Esophagus squamous epithelium (tissue), 5 donors: ENCODE data around the gene RCAN2. TPM values are rescaled to one million over a fixed set of nuclear protein-coding genes. Genes with fewer than 3 reads are reported as not detected.

ENCODE experiments used
- DNase-seq: peaks from one replicate; lab custom pipeline; 2025; lab: John Stamatoyannopoulos, UW
- H3K27ac ChIP-seq, 4 donors: fragments of 200-600 bp; sonication (generic); one replicate each; pipeline ENCODE4 v1.5.1; 2016 to 2019; ENCODE audit warnings: mild to moderate bottlenecking in 1 of 4
- H3K27me3 ChIP-seq, 4 donors: fragments of 200-600 bp; sonication (generic); 1 replicate in 3 of 4; 2 replicates in 1 of 4; pipeline versions ENCODE4 v1.5.1 to v1.6.0; 2017 to 2021; ENCODE audit warnings: antibody characterized with exemption in 1 of 4
- H3K36me3 ChIP-seq, 3 donors: fragments of 200-600 bp; sonication (generic); one replicate each; pipeline ENCODE4 v1.5.1; 2016 to 2019
- H3K4me1 ChIP-seq, 3 donors: fragments of 200-600 bp; sonication (generic); one replicate each; pipeline ENCODE4 v1.5.1; 2017 to 2019
- H3K4me3 ChIP-seq, 4 donors: fragments of 200-600 bp; sonication (generic); 1 replicate in 3 of 4; 2 replicates in 1 of 4; pipeline ENCODE4 v1.5.1; 2016 to 2019; ENCODE audit warnings: mild to moderate bottlenecking in 2 of 4, moderate library complexity in 1 of 4
- H3K9me3 ChIP-seq, 3 donors: fragments of 200-600 bp; sonication (generic); one replicate each; pipeline ENCODE4 v1.5.1; 2016 to 2019
- POLR2A ChIP-seq, 4 donors: fragments of 450-650 bp; IDR thresholded peaks; one replicate each; pipeline ENCODE4 v1.6.1; 2017; ENCODE audit warnings: antibody characterized with exemption in 4 of 4, mild to moderate bottlenecking in 4 of 4, moderate library complexity in 3 of 4
- WGBS, 2 donors: methylation state at CpG; one replicate each; pipeline ENCODE4 v1.1.5; 2018; 5-methylcytosine and 5-hydroxymethylcytosine counted together
- intact Hi-C: fragments of 100-400 bp; cut with DNase I; formaldehyde crosslinking; loops from one replicate; pipeline ENCODE4 v1.15.0; 2022
- total RNA-seq, 4 donors: library from RNA; depleted of rRNA; stranded (reverse); fragments of >200 nt; gene quantifications; one replicate each; pipeline ENCODE4 v1.1.0, GENCODE V29; 2016
- TF ChIP-seq, protein P1 (sequence below), 6 experiments: fragments of 450-650 bp in 4 of 6; fragments of 200-600 bp in 2 of 6; sonication (generic) in 2 of 6; IDR thresholded peaks; one replicate each; pipeline ENCODE4 v1.5.1; 2016 to 2019; ENCODE audit warnings: antibody characterized with exemption in 6 of 6, mild to moderate bottlenecking in 4 of 6, moderate library complexity in 4 of 6
- donor health status: DM: yes; HTN: yes; CAD: no.

RCAN2 gene
- total RNA-seq, 4 donors from 2014 or later, result 1.4 to 12.4 (median 4.0) TPM

- Histone ChIP-seq H3K4me1 (peaks cover 0 to 8% (median 0%) of the 10 kb centered on the region in 3 donors), H3K27ac (no peak overlapping the region), H3K27me3 (no peaks in the 10 kb centered on the region), H3K9me3 (no peaks in the 10 kb centered on the region), H3K36me3 (no peaks in the 10 kb centered on the region), H3K4me3 (no peak overlapping the region)
- 75 to 78% methylated on average over 3 of the region's 3 CpGs for WGBS, 2 donors
- no peak for DNase-seq
- TF ChIP-seq POLR2A (IDR thresholded peaks at IDR 0.05), result no peak
- TF ChIP-seq, protein P1, sequence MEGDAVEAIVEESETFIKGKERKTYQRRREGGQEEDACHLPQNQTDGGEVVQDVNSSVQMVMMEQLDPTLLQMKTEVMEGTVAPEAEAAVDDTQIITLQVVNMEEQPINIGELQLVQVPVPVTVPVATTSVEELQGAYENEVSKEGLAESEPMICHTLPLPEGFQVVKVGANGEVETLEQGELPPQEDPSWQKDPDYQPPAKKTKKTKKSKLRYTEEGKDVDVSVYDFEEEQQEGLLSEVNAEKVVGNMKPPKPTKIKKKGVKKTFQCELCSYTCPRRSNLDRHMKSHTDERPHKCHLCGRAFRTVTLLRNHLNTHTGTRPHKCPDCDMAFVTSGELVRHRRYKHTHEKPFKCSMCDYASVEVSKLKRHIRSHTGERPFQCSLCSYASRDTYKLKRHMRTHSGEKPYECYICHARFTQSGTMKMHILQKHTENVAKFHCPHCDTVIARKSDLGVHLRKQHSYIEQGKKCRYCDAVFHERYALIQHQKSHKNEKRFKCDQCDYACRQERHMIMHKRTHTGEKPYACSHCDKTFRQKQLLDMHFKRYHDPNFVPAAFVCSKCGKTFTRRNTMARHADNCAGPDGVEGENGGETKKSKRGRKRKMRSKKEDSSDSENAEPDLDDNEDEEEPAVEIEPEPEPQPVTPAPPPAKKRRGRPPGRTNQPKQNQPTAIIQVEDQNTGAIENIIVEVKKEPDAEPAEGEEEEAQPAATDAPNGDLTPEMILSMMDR (IDR thresholded peaks at IDR 0.05), result no peak
- intact Hi-C loops, result no loop called here
Measured at GRCh38 chr6:46267515-46267914, 223.7 kb downstream of the RCAN2 start.

DNA sequence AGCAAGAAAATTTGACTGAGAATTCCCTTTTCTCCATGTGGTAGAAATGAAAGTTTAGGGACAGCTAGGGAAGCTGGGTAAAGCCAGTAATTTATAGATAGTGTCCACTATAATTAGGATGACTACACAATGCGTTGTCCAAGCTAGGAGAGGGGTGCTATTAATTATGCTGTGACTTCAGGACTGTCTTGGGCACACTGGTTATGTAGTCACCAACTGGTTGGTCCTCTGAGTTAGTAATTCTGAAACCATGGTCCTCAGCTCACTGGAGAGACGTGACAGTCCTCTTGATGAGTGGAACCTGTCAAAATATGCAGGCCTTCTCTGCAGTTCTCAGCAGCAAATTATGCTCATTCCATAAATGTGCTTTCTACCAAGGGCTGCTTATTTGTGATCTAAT lies 225.9 kb downstream of the RCAN2 start:
- DNase-seq, result no peak
- intact Hi-C loops, result no loop called here
- Histone ChIP-seq H3K27me3 (no peaks in the 10 kb centered on the region), H3K9me3 (no peaks in the 10 kb centered on the region), H3K4me3 (no peak overlapping the region), H3K4me1 (peaks cover 0 to 8% (median 0%) of the 10 kb centered on the region in 3 donors), H3K27ac (no peak overlapping the region), H3K36me3 (no peaks in the 10 kb centered on the region)
- WGBS, 2 donors, result 69 to 73% methylated on average over 2 of the region's 2 CpGs
- TF ChIP-seq, protein P1 (IDR thresholded peaks at IDR 0.05), result no peak
- no peak for TF ChIP-seq POLR2A (IDR thresholded peaks at IDR 0.05)

- Histone ChIP-seq H3K27ac (no peak overlapping the region), H3K27me3 (no peaks in the 10 kb centered on the region), H3K9me3 (no peaks in the 10 kb centered on the region), H3K4me3 (no peak overlapping the region), H3K36me3 (no peaks in the 10 kb centered on the region), H3K4me1 (peaks cover 0 to 8% (median 0%) of the 10 kb centered on the region in 3 donors)
- DNase-seq, result no peak
- TF ChIP-seq, protein P1 (IDR thresholded peaks at IDR 0.05), result no peak
- no peak for TF ChIP-seq POLR2A (IDR thresholded peaks at IDR 0.05)
- intact Hi-C loops, result no loop called here
- 36 to 54% methylated on average over 1 of the region's 1 CpG for WGBS, 2 donors
Measured at GRCh38 chr6:46263707-46264086, 227.6 kb downstream of the RCAN2 start.

DNA sequence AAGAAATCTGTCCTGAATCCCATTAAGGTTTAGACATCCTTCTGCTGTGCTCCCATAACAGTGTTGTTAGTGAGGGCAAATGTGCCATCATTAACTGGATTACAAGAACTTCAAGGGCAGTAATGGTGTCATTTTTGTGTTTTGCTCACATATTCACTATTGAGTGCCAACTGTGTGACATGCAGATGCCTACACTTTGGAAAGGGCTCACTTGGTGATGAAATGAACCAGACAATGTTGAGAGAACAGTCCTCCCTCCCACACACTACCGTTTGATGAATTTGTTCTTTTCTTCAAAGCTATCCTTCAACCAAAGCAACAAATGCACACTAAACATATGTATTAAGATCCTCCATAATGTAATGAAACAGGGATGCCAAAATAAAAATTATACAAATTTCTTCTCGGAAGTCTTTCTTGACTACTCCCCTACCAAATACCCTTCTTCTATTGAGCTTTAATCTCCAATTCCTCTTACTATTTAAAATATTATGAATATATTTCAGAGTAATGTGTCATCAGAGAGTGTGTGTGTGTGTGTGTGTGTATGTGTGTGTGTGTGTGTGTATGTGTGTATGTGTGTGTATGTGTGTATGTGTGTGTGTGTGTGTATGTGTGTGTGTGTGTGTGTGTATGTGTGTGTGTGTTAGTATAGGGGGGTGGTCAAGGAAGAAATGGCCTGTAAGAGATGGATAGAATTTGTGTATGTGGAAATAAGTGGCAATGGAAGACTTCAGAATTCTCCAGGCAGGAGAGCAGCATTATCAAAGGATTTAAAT lies 228.1 kb downstream of the RCAN2 start:
- DNase-seq, result no peak
- Histone ChIP-seq H3K4me3 (no peak overlapping the region), H3K27ac (no peak overlapping the region), H3K4me1 (peaks cover 0 to 8% (median 0%) of the 10 kb centered on the region in 3 donors), H3K9me3 (no peaks in the 10 kb centered on the region), H3K36me3 (no peaks in the 10 kb centered on the region), H3K27me3 (no peaks in the 10 kb centered on the region)
- no peak for TF ChIP-seq POLR2A (IDR thresholded peaks at IDR 0.05)
- TF ChIP-seq, protein P1 (IDR thresholded peaks at IDR 0.05), result no peak
- intact Hi-C loops, result no loop called here
- WGBS, 2 donors, result 58 to 82% methylated on average over 2 of the region's 2 CpGs

DNA sequence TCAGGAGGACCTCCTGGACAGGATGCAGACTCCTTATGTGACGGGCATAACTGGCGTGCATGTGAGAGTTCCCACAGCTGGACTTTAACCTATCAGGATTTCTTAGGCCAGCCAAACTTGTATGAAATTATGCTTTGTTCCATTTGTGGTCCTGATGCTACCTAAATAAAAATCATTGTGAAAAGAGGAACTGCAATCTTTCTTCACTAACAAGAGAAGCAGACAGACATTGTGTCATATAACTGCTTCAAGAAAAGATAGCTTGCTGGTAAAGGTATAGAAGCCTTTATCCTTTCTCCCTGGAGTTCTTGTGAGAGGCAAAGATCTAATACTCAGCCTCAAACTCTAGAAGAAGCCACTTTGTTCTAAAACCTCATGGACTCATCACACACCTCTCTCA lies 233.0 kb downstream of the RCAN2 start:
- H3K27me3 ChIP-seq, result no peaks in the 10 kb centered on the region
- H3K36me3 ChIP-seq, result no peaks in the 10 kb centered on the region
- DNase-seq, result no peak
- H3K4me1 ChIP-seq, result no peaks in the 10 kb centered on the region
- TF ChIP-seq, protein P1 (IDR thresholded peaks at IDR 0.05), result no peak
- no peak for TF ChIP-seq POLR2A (IDR thresholded peaks at IDR 0.05)
- no peak overlapping the region for H3K27ac ChIP-seq
- WGBS, 2 donors, result 79 to 92% methylated on average over 2 of the region's 2 CpGs
- no peaks in the 10 kb centered on the region for H3K9me3 ChIP-seq
- H3K4me3 ChIP-seq, result no peak overlapping the region
- intact Hi-C loops, result no loop called here
